RCC 7860 (cell line): ENCODE data around the gene PLEKHH3.

Experiments
- DNase-seq: peaks from one replicate; pipeline ENCODE4 v3.0.0-alpha.2; 2015; ENCODE audit warnings: low spot score
- FAIRE-seq: peaks from 2 replicates; lab custom pipeline; 2012; peaks lifted over from hg19 to GRCh38; lab: Jason Lieb, UNC

The PLEKHH3 gene, protein sequence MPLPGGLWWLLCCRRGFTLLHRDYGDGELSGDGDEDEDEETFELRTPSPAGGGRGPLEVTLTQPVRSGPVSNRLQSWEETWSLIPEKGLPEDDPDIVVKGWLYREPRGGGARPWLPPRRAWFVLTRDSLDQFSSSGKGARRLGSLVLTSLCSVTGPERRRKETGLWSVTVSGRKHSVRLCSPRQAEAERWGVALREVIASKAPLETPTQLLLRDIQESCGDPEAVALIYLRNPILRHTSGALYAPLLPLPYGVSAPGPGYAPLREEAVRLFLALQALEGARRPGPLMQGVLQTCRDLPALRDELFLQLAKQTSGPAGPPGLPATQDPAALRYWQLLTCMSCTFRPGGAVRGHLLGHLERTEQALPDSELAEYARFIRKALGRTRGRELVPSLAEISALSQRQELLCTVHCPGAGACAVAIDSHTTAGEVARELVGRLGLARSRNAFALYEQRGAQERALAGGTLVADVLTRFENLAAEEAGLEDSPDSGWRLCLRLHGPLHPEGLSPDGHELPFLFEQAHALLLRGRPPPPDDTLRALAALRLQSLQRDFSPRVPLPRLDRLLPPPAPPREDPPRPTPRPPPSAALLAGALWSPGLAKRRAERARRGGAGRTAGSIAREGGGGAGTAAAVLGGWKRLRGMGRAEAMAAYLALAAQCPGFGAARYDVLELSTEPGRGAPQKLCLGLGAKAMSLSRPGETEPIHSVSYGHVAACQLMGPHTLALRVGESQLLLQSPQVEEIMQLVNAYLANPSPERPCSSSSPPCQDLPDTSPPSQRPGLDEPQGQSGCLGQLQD

DNA sequence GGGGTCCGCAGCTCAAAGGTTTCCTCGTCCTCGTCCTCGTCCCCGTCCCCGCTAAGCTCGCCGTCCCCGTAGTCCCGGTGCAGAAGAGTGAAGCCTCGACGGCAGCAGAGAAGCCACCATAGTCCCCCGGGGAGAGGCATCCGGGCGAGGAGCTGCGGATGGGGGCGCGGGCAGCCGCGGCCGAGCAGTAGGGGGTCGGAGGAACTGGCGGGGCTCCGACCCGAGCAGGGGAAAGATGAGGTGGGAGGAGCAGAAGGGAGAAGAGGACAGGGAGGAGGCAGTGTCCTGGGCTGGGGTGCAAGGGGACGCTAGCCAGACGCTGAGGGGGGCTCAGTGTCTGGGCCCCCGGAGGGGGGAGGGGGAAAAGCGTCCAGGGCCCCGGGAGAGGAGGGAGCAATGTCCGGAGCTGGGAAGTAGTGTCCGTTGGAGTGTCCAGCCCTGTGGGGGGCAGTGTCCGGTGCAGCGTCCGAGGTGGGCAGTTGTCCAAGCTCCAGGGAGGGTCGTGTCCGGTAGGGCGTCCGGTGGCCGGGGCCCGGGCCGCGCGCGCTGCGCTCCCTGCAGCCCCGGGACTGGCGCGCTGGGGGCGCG, at the start of gene PLEKHH3:
PLEKHH3 (minus strand) TSS at position 571 of the 588 bp plus-strand sequence; CDS start at position 140, 431 bp downstream.
- DNase-seq (peak; percentile 6), FAIRE-seq (no peak)

DNA sequence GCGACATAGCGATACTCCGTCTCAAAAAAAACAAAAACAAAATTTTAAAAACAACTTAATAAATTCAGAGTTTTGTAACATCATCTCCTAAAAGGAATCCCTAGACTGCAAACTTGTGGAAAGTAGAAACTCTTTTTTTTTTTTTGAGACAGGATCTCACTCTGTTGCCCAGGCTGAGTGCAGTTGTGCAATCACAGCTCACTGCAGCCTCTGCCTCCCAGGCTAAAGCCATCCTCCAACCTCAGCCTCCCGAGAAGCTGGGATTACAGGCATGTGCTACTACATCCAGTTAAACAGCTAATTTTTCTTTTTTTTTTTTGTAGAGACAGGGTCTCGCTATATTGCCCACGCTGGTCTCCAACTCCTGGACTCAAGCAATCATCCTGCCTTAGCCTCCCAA, 48.3 kb upstream of the PLEKHH3 start:
- DNase-seq (no peak), FAIRE-seq (no peak)

DNA sequence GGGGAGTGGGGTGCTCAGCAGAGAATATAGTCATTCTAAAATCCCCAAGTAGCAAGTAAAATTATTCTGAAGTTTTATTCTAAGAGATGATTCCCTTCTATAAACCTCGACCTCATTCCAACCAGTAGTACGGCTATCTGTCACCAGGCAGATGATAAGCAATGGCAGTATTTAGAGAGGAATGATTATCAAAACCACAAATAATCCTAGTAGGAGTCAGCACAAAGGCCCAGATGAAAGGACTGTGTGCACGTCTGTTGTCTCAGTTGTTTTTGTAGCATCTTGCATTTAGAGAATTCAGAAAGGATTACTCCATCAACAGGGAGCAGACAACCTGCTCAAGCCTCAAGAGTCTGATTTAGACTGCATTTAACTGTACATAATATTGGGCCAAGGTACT, 46.8 kb upstream of the PLEKHH3 start:
- DNase-seq (no peak), FAIRE-seq (no peak)

DNA sequence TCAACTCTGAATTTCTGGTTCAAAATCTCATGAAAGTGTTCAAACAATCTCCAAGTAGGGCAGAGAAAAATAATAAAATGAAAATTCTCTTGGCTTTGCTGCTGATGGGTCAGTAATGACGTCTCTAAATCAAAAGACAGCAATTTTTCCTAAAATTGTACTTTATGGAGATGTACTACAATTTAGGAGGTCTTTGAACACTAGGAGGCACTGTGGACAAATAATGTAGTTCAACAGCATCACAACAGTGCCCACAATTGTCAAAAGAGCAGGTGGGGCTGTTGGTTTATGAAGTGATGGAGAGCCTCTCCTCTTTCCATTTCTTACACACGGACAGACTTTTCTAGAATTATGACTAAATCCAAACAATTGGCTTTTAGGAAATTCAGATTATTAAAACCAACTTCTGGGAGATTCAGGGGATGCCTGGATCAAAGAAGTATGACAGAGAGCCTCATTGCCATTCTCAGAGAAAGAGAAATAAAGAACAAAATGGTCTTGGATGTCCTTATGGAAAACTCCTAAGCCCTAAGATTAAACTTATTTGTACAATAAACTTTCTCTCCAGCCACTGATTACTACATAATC, 44.3 kb upstream of the PLEKHH3 start:
- DNase-seq (peak; percentile 53), FAIRE-seq (peak; percentile 30)

DNA sequence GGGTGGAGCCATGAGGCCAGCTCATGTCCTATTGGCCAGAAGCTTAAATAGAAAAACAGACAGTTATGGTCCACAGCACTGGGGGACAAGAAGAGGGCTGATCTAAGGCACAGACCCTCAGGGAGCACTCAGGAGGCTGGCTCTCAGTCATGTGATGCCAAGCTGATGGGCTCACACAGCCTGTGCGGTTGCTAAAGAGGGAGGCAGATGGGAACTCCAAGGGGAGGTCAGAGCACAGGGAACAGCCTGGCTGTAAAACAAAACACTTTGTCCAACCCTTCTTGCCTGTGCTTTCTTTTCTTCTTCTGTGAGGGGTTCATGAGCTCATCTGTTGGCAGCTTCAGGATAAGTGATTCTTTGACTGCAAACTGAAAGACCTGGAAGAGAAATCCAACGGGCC, 32.8 kb upstream of the PLEKHH3 start:
- no peak for FAIRE-seq
- no peak for DNase-seq

DNA sequence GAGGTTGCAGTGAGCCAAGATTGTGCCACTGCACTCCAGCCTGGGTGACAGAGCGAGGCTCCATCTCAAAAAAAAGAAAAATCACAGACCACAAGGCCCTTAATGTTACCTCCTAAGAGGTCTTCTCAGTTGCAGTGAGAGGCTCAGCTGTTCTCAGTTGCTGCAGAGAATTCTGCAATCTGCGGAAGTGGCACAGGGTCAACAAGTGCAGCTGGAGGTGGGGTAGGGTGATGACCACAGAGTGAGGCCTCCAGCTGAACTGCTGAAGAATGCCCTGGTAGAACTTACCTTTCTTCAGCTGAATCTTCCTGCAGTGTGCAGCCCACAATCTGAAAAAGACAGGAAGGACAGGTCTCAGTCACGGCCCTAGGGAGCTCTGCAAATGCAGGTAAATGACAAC, 31.8 kb upstream of the PLEKHH3 start:
- DNase-seq (no peak), FAIRE-seq (no peak)

DNA sequence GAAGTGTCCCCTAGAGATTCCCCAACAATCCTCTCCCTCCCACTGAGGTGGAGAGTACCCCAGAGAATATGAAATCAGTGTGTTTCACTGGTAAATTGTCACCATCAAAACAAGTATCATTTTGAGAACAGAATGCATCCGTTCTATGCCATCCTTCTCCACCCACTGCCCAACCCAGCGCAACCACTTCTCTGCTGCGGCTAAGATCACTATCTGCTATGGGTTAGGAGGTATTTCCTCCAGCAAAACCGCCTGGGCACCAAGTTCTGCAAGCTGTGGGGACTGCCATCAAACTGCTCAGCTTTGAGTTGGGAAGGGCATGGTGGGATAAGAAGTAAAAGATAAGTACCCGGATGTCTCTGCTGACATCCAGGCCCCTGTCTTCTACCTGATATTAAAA, 29.9 kb upstream of the PLEKHH3 start:
- no peak for FAIRE-seq
- DNase-seq: no peak

DNA sequence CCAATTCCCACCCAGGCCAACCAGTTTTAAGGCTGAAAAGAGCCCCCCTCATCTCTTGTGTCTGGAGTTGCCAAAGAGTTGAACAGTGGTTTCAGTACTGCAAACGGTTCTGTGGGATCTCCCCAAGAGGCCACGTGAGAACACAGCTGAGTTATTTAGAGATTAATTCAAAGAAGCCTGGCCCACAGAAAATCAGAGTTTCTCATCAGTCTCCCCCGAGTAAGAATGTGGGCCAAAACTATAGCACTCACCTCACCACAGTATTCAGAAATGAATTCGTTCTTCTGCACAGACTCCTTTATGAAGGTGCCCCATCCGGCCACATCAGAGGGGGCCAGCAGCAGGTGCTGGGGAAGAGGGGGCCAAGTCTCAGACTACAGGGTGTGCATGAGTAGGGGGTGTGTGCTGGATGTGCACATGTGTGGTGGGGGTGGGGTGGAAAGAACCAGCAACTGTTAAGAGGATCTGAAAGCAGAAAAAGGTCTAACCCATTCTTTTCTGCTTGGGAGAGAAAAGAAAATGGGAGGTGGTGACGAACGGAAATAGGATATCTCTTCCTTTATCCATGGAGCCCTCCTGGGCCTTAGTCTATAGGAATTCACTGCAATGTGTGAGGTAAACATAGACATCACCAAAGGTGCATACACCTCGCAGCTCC, 28.2 kb upstream of the PLEKHH3 start:
- FAIRE-seq: no peak
- DNase-seq: no peak

DNA sequence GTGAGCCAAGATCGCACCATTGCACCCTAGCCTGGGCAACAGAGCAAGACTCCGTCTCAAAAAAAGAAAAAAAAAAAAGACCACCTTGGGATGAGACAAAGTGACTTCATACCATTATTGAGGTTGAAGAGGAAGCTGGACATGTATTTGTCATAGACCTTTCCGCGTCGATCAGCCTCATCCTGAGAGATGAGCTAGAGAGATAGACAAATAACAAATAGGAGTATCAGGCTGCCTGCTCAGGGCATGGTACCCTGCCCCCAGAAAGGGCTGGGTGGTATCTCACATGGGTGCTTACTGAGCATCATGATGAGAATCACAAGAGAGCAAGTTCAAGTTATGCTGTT, 27.7 kb upstream of the PLEKHH3 start:
- DNase-seq: no peak
- FAIRE-seq: no peak

DNA sequence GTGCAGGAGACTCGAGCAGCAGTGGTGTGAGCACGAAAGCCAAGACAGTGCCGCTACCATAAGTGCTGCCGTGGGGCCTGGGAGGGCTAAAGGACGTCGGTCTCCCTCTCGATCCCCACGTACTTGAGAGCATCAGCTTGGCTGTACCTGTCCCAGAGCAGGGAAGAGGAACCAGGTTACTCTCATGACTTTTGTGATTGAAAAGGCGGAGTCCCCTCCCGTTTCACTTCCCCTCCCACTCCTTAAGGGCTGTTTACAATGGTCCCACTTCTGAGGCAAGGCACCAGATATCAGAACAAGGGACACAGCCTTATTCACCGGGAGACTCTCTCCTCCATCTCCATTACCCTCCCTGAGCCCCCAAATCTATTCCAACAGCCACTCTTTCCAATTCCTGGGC, 25.7 kb upstream of the PLEKHH3 start:
- DNase-seq: no peak
- no peak for FAIRE-seq

DNA sequence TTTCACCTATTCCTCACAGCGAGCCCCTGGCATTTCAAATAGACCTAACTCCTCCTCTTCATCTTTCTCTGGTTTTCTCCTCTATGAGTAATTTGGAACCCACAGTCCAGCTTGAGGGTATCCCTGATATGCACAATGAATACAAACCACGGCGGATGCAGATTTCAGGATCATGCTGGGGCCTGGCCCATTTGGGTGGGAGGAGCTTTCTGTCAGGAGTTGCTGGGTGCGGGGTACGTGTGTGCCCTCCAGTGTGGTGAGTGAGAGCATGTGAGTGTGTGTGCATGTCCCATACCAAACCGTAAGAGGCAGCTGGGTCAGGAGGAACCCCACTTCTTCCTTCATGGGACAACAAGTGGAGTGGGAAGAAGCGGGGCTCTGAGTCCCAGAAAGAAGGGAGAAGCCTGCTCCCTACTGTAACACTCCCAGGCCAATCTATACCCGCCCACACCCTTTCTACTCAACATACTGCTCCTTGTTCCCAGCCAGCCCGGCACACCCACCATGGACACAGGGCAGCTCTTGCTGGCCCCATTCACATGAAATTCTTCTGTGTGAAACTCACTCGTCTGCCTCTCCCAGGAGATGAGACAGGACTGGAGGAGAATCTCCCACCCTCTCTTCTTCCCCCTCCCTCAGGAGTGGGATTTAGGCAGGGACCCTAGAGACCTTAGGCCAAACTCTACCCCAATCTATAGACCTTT, 23.9 kb upstream of the PLEKHH3 start:
- FAIRE-seq: no peak
- DNase-seq: no peak

DNA sequence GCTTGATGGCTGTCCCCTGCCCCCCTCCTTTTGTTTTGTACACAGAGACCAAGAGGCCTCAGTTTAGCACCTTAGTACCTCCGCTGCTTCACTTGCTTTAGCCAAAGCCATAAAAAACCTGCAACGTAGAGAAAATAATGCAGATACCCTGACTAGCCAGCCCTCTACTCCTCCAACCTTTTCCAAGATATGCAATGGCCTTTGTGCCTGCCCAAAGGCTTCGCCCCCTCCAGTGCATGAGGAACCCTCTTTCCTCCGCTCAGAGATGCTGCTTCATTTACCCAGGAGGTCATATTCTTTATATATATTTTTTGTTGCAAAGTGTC, 22.6 kb upstream of the PLEKHH3 start:
- DNase-seq (no peak), FAIRE-seq (no peak)

DNA sequence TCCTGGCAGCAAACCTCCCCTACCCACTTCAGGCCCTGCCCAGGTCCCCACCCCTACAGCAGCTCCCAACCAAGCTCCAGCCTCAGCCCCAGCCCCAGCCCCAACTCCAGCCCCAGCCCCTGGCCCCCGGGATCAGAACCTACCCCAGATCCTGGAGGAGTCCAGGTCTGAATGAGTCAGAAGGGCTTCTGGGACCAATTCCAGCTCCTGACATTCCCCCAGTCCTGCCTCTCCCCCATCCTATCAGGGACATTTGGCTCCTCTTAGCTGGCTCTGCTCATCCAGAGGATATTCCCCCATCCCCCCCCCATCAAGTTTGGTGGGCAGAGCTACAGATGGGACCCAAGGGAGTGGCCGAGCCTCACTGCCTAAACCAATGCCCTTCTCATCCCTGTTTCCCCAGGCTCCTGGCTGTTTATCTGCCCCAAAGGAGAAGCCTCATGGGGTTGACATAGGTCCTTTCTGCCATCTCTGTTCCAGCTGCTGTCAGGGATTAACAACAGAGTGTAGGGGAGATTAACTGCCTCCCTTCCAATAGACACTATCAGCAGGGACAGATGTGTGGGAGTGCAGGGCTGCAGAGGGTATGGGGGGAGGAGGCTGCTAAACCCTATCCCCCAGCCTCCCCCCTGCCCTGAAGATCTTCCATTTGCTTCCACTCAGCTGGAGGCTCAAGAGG, 22.1 kb upstream of the PLEKHH3 start:
- DNase-seq (no peak), FAIRE-seq (no peak)

DNA sequence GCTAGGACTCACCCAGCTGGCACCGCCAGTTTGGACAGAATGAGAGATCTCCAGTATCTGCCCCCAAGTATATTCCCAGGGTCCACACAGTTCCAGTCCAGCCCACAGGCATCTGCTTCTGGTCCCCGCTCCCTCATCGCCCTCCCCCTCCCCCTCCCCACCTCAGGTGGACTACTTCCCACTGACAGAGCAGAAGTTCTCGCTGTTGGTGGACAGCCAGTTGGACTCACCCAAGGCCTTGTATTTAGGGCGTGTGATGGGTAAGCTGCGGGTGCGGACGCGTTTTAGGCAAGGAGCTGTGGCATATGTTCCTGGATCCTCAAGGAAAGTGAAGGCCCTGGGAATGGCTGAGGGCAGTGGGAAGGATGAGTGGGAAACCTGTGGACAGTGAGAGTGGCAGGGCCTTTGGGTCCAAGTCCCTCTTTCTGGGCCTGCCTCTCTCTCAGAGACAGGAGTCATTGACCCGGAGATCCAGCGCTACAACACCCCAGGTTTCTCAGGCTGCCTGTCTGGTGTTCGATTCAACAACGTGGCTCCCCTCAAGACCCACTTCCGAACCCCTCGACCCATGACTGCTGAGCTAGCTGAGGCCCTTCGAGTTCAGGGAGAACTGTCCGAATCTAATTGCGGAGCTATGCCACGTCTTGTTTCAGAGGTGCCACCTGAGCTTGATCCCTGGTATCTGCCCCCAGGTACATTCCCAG, 20.5 kb upstream of the PLEKHH3 start:
- FAIRE-seq: no peak

DNA sequence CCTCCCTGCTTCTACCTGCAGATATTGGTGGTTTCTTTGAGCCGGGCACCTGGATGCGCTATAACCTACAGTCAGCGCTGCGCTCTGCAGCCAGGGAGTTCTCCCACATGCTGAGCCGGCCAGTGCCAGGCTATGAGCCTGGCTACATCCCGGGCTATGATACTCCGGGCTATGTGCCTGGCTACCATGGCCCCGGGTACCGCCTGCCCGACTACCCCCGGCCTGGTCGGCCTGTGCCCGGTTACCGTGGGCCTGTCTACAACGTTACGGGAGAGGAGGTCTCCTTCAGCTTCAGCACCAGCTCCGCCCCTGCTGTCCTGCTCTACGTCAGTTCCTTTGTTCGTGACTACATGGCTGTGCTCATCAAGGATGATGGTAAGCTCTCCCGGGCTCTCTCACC, 18.7 kb upstream of the PLEKHH3 start:
- DNase-seq (no peak), FAIRE-seq (no peak)

More for the DNA sequence above, 20.5 kb upstream of the PLEKHH3 start:
- DNase-seq: no peak

DNA sequence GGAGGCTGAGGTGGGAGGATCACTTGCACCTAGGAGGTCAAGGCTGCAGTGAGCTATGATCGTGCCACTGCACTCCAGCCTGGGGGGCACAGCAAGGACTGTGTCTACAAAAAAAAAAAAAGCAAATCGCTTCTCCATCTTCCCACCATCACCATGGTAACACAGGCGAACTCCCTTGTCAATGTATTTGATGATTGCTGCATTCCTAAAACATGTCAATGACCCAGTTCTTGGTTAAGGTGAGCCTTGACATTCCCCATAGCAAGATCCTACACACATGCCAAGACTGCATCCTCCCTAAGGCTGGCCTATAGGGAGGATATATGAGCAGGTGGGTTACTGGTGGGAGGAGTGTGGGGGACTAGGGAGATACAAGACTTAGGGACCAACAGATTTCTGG, 17.7 kb upstream of the PLEKHH3 start:
- no peak for DNase-seq
- no peak for FAIRE-seq

DNA sequence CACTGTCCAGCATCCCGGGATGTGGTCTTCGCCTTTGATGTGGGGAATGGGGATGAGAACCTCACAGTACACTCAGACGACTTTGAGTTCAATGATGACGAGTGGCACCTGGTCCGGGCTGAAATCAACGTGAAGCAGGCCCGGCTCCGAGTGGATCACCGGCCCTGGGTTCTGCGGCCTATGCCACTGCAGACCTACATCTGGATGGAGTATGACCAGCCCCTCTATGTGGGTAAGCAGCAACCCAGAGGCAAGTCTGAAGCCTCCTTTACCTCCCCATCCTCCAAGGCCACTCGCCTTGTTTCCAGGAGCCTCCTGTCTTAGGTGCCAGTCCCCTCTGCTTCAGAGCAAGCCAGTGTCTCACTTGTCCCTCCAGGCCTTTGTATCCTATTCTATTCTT, 15.7 kb upstream of the PLEKHH3 start:
- no peak for FAIRE-seq
- no peak for DNase-seq

DNA sequence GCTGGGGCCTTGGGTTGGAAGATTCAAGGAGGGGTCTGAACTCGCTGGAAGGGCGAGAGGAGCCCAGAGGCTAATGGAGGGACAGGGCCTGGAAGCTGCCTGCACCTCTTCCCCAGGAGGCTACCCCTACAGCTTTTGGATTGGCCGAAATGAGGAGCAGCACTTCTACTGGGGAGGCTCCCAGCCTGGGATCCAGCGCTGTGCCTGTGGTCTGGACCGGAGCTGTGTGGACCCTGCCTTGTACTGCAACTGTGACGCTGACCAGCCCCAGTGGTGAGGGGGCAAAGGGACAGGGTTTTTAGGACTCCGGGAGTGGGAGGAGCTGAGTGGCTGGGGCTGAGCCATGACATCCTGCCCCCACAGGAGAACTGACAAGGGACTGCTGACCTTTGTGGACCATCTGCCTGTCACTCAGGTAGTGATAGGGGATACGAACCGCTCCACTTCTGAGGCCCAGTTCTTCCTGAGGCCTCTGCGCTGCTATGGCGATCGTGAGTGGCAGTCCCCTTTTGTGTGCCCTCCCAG, 14.3 kb upstream of the PLEKHH3 start:
- no peak for FAIRE-seq
- no peak for DNase-seq

DNA sequence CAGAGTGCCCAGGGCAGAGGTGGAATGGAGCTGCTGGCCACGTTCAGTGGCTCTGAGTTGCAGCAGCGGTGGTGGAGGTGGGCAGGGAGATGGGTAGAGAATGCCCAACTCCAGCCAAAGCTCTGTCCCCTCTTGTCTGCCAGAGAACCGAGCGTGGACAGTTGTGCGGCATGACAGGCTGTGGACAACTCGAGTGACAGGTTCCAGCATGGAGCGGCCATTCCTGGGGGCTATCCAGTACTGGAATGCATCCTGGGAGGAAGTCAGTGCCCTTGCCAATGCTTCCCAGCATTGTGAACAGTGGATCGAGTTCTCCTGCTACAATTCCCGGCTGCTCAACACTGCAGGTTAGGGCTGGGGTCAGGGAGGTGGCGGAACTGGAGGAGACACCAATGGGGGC, 13.8 kb upstream of the PLEKHH3 start:
- DNase-seq: no peak
- no peak for FAIRE-seq
